OCI-LY7 (cell line): ENCODE data around the gene PGR. TPM values are rescaled to one million over a fixed set of nuclear protein-coding genes. Genes with fewer than 3 reads are reported as not detected.

Experiments
- Bru-seq: library from RNA; stranded (reverse); fragments of 400-500 nt; gene quantifications from one replicate; lab custom pipeline; 2021; lab: Mats Ljungman, UMichigan
- BruChase-seq, 2 experiments: library from RNA; stranded (reverse); fragments of 400-500 nt; gene quantifications; one replicate each; lab custom pipeline; 2021; lab: Mats Ljungman, UMichigan
- BruUV-seq: library from RNA; stranded (reverse); fragments of 400-500 nt; replicated peaks from 2 replicates; lab custom pipeline; 2021; lab: Mats Ljungman, UMichigan
- CTCF ChIA-PET: fragments of 300-600 bp; sonication (Branson Sonifier 250); formaldehyde crosslinking; loops from one replicate; lab custom pipeline; 2022; ENCODE audit warnings: antibody characterized with exemption; ENCODE audit not compliant: unreplicated experiment; lab: Charles Lee
- POLR2A ChIA-PET: fragments of 300-600 bp; sonication (Branson Sonifier 250); formaldehyde crosslinking; loops from one replicate; lab custom pipeline; 2022; ENCODE audit warnings: antibody characterized with exemption; lab: Charles Lee
- DNase-seq: peaks from one replicate; pipeline ENCODE4 v3.0.0-alpha.2; 2015; ENCODE audit warnings: low spot score
- H2AFZ ChIP-seq: fragments of 200-600 bp; sonication (generic), shearing (Covaris generic); 2 replicates; pipeline ENCODE4 v1.6.1; 2014; ENCODE audit warnings: mild to moderate bottlenecking, antibody characterized with exemption, low read length, moderate library complexity
- H3K27ac ChIP-seq: fragments of 200-600 bp; sonication (generic); 2 replicates; pipeline ENCODE4 v1.5.1; 2014; ENCODE audit warnings: mixed run types, low read depth, mild to moderate bottlenecking, moderate library complexity, low read length, inconsistent platforms; ENCODE audit not compliant: poor library complexity, severe bottlenecking
- H3K36me3 ChIP-seq: fragments of 200-600 bp; sonication (generic); 2 replicates; pipeline ENCODE4 v1.6.1; 2014; ENCODE audit warnings: mild to moderate bottlenecking, antibody characterized with exemption, low read length, moderate library complexity, mixed read lengths; ENCODE audit not compliant: insufficient read depth
- H3K4me1 ChIP-seq: fragments of 200-600 bp; sonication (generic); 2 replicates; pipeline ENCODE4 v1.5.1; 2014; ENCODE audit warnings: mild to moderate bottlenecking, low read length; ENCODE audit not compliant: insufficient read depth, poor library complexity, severe bottlenecking
- H3K4me2 ChIP-seq: fragments of 200-600 bp; sonication (generic); 2 replicates; pipeline ENCODE4 v1.6.1; 2014; ENCODE audit warnings: mild to moderate bottlenecking, low read length
- H3K4me3 ChIP-seq: fragments of 200-600 bp; sonication (generic); 2 replicates; pipeline ENCODE4 v1.5.1; 2014; ENCODE audit warnings: mild to moderate bottlenecking, low read depth, low read length; ENCODE audit not compliant: poor library complexity, severe bottlenecking
- H3K79me2 ChIP-seq: fragments of 200-600 bp; sonication (generic); 2 replicates; pipeline ENCODE4 v1.6.1; 2016; ENCODE audit warnings: low read depth, mild to moderate bottlenecking, low read length, moderate library complexity, mixed read lengths; ENCODE audit not compliant: insufficient read depth
- H3K9me2 ChIP-seq: fragments of 200-600 bp; sonication (generic); 2 replicates; pipeline ENCODE4 v1.6.1; 2016; ENCODE audit warnings: mild to moderate bottlenecking, low read length, mixed read lengths; ENCODE audit not compliant: insufficient read depth
- H3K9me3 ChIP-seq: fragments of 200-600 bp; sonication (generic); 2 replicates; pipeline ENCODE4 v1.6.1; 2014; ENCODE audit warnings: mild to moderate bottlenecking, mixed run types, low read length, mixed read lengths
- H4K20me1 ChIP-seq: fragments of 200-600 bp; sonication (generic); 2 replicates; pipeline ENCODE4 v1.6.1; 2014; ENCODE audit warnings: mild to moderate bottlenecking, antibody characterized with exemption, low read length, moderate library complexity, mixed read lengths; ENCODE audit not compliant: insufficient read depth
- EZH2phosphoT487 ChIP-seq: fragments of 200-600 bp; sonication (generic); IDR thresholded peaks from 2 replicates; pipeline ENCODE4 v1.6.1; 2018; ENCODE audit warnings: low read depth, borderline replicate concordance, mild to moderate bottlenecking, mixed run types, antibody characterized with exemption, low read length, moderate library complexity, mixed read lengths
- intact Hi-C: fragments of 100-400 bp; cut with micrococcal nuclease; formaldehyde crosslinking; loops from one replicate; pipeline ENCODE4 v1.10.0; 2022; ENCODE audit not compliant: unreplicated experiment
- long read RNA-seq: library from polyadenylated mRNA; stranded (forward); transcript quantifications from one replicate; pipeline ENCODE4 v2.0.0, GENCODE V29; 2022
- total RNA-seq, 2 experiments: library from RNA; depleted of rRNA in 1 of 2; stranded (reverse); fragments of >200 nt in 1 of 2; shearing (Covaris generic) in 1 of 2; gene quantifications; 2 replicates each; pipeline ENCODE4 v1.2.3, GENCODE V29; 2014 to 2022
- TF ChIP-seq, protein P1 (sequence below): fragments of 200-600 bp; sonication (generic); conservative IDR thresholded peaks from 2 replicates; pipeline ENCODE4 v1.5.1; 2014; ENCODE audit warnings: mild to moderate bottlenecking, antibody characterized with exemption, low read length, moderate library complexity, mixed read lengths

The PGR gene
- total RNA-seq (2014; rRNA removed; shearing (Covaris generic)), result not detected in 2 replicates
- not detected in 2 replicates for total RNA-seq (2022)
- Bru-seq, nascent RNA, result not detected
- BruChase-seq, experiment 1, labeled RNA remaining after a 6-hour chase, result not detected
- not detected for BruChase-seq, experiment 2, labeled RNA remaining after a 2-hour chase
- long read RNA-seq, result 0 reads

GRCh38 chr11:101129203-101129943, at the start of gene PGR:
Gene PGR, minus strand, starts transcription at chr11:101129813. Its CDS starts 743 bp downstream, at chr11:101129070.
- Histone ChIP-seq H3K4me1 (no peaks in the 10 kb centered on the region), H3K79me2 (no peaks in the 10 kb centered on the region), H4K20me1 (no peaks in the 10 kb centered on the region), H3K27ac (no peak within 1 kb of the TSS), H3K9me3 (no peaks in the 10 kb centered on the region), H3K36me3 (no peaks in the 10 kb centered on the region), H3K4me2 (no peak within 1 kb of the TSS), H3K9me2 (no peaks in the 10 kb centered on the region), H2AFZ (no peak within 1 kb of the TSS), H3K4me3 (no peak within 1 kb of the TSS)
- TF ChIP-seq, protein P1, sequence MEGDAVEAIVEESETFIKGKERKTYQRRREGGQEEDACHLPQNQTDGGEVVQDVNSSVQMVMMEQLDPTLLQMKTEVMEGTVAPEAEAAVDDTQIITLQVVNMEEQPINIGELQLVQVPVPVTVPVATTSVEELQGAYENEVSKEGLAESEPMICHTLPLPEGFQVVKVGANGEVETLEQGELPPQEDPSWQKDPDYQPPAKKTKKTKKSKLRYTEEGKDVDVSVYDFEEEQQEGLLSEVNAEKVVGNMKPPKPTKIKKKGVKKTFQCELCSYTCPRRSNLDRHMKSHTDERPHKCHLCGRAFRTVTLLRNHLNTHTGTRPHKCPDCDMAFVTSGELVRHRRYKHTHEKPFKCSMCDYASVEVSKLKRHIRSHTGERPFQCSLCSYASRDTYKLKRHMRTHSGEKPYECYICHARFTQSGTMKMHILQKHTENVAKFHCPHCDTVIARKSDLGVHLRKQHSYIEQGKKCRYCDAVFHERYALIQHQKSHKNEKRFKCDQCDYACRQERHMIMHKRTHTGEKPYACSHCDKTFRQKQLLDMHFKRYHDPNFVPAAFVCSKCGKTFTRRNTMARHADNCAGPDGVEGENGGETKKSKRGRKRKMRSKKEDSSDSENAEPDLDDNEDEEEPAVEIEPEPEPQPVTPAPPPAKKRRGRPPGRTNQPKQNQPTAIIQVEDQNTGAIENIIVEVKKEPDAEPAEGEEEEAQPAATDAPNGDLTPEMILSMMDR, result no peak
- TF ChIP-seq EZH2phosphoT487, result no peak
- CTCF ChIA-PET, result no interaction called here
- POLR2A ChIA-PET, result no interaction called here
- no peak for DNase-seq
- intact Hi-C loops, result no loop called here
- no TSS peak for BruUV-seq

- Histone ChIP-seq H3K9me3 (no peaks in the 10 kb centered on the region), H3K9me2 (no peaks in the 10 kb centered on the region), H3K27ac (no peak overlapping the region), H3K4me1 (no peaks in the 10 kb centered on the region), H2AFZ (no peak overlapping the region), H4K20me1 (no peaks in the 10 kb centered on the region), H3K36me3 (no peaks in the 10 kb centered on the region), H3K4me2 (no peak overlapping the region), H3K4me3 (no peak overlapping the region), H3K79me2 (no peaks in the 10 kb centered on the region)
- no peak for TF ChIP-seq EZH2phosphoT487
- TF ChIP-seq, protein P1, result no peak
- DNase-seq, result no peak
- ChIA-PET POLR2A (no interaction called here), CTCF (no interaction called here)
- no TSS peak for BruUV-seq
- intact Hi-C loops, result no loop called here
Observed at GRCh38 chr11:101176381-101176780, 46.8 kb upstream of the PGR start.

GRCh38 chr11:101169944-101170343, 40.3 kb upstream of the PGR start:
- TF ChIP-seq, protein P1, result no peak
- TF ChIP-seq EZH2phosphoT487, result no peak
- H3K4me2 ChIP-seq, result no peak overlapping the region
- no peaks in the 10 kb centered on the region for H3K4me1 ChIP-seq
- intact Hi-C loops, result no loop called here
- no peak overlapping the region for H2AFZ ChIP-seq
- H3K9me3 ChIP-seq, result no peaks in the 10 kb centered on the region
- H3K27ac ChIP-seq, result no peak overlapping the region
- ChIA-PET POLR2A (interaction anchor here (0.7 to 1.7 kb wide), 2 partner anchors 10 to 46 kb away, joined by 3 to 7 read pairs; no protein-coding TSS in a partner anchor), CTCF (no interaction called here)
- no peak overlapping the region for H3K4me3 ChIP-seq
- DNase-seq, result no peak
- H3K36me3 ChIP-seq, result no peaks in the 10 kb centered on the region
- H3K79me2 ChIP-seq, result no peaks in the 10 kb centered on the region
- H4K20me1 ChIP-seq, result no peaks in the 10 kb centered on the region
- no peaks in the 10 kb centered on the region for H3K9me2 ChIP-seq
- BruUV-seq, result no TSS peak
